ENCODE results near the gene CEBPB. TPM values are rescaled to one million over a fixed set of nuclear protein-coding genes. Genes with fewer than 3 reads are reported as not detected.

Gene CEBPB
- total RNA-seq, 4 donors from 2014 or later: 202 to 524 (median 275) TPM

DNA sequence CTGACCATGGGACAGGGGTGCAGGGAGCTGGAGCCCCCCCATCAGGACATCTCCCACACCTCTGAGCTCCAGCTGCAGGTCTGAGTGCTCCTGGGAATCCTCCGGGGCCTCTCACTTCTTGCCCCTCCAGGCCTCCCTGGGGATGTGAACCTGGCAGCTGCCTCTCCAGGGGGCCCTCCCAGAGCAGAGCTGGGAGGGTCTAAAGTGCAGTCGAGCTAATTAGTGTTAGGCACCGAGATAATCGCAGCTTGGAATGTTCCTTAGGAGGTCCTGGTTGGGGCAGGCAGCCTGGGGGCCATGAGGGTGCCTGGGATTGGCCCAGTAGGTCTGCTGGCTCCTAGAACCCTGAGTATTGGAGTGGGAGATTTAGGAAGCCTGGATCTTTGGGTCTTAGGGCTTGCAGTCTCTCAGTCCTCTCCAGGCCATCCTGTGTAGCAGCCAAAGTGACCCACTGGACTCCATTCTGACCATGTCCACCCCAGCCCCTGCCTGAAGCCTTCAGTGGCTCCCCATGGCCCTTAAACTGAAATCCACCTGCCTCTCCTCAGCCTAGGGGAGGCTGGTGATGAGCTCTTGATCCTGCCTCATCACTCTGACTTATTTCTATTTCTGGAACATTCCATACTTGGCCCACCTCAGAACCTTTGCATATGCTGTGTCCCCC, 26.0 kb downstream of the CEBPB start:
- Histone ChIP-seq H3K9me3 (no peaks in the 10 kb centered on the region), H3K4me1 (peaks cover 0 to 33% (median 0%) of the 10 kb centered on the region in 4 donors), H3K27me3 (no peaks in the 10 kb centered on the region), H3K36me3 (no peaks in the 10 kb centered on the region), H3K27ac (no peak overlapping the region), H3K4me3 (no peak overlapping the region)
- WGBS, 2 donors: 50 to 64% methylated on average over 3 of the region's 4 CpGs
- DNase-seq (ENCODE audit: low spot score in 2 of 2): no peak
- TF ChIP-seq, protein P1, sequence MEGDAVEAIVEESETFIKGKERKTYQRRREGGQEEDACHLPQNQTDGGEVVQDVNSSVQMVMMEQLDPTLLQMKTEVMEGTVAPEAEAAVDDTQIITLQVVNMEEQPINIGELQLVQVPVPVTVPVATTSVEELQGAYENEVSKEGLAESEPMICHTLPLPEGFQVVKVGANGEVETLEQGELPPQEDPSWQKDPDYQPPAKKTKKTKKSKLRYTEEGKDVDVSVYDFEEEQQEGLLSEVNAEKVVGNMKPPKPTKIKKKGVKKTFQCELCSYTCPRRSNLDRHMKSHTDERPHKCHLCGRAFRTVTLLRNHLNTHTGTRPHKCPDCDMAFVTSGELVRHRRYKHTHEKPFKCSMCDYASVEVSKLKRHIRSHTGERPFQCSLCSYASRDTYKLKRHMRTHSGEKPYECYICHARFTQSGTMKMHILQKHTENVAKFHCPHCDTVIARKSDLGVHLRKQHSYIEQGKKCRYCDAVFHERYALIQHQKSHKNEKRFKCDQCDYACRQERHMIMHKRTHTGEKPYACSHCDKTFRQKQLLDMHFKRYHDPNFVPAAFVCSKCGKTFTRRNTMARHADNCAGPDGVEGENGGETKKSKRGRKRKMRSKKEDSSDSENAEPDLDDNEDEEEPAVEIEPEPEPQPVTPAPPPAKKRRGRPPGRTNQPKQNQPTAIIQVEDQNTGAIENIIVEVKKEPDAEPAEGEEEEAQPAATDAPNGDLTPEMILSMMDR (IDR thresholded peaks at IDR 0.05): no peak
- TF ChIP-seq POLR2A (IDR thresholded peaks at IDR 0.05): no peak
- no peak for TF ChIP-seq EP300 (IDR thresholded peaks at IDR 0.05)

DNA sequence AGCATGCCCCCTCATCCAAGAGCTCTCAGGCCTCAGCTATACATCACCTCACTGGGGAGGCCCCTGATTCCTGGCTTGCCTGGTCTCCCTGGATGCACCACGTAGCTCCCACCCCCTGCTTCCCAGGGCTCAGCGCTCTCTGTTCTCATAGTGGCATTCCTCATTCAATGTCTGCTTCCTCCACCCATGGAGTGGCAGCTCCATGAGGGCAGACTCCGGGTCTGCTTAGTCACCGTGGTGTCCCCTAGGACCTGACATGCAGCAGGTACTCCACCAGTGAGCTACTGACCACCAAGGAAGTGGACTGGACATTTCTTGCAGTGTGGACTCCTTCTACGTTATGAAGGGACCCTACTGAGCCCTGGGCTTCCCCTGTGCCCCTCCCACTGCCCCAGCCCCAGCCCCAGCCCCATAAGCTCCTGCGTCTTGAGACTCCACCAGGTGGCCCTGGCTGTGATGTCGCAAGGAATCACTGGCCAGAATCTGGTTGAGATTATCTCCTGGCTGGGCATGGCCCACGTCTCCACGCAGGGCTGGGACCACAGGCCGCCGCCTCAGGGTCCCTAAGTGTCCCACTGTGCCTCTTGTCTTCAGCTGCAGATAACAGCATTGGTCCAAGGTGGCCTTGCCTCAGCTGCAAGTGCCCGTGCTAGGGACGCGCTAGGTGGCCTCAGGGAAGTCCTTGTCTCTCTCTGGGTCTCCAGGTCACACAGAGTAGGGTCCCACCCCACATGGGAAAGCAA, 26.7 kb downstream of the CEBPB start:
- Histone ChIP-seq H3K4me1 (peaks cover 0 to 40% (median 0%) of the 10 kb centered on the region in 4 donors), H3K36me3 (no peaks in the 10 kb centered on the region), H3K4me3 (no peak overlapping the region), H3K9me3 (no peaks in the 10 kb centered on the region), H3K27ac (no peak overlapping the region), H3K27me3 (no peaks in the 10 kb centered on the region)
- WGBS, 2 donors: 93 to 95% methylated on average over 7 to 14 of the region's 14 CpGs
- DNase-seq (ENCODE audit: low spot score in 2 of 2): no peak
- TF ChIP-seq EP300 (IDR thresholded peaks at IDR 0.05) (no peak), POLR2A (IDR thresholded peaks at IDR 0.05) (no peak)
- TF ChIP-seq, protein P1 (IDR thresholded peaks at IDR 0.05): no peak

DNA sequence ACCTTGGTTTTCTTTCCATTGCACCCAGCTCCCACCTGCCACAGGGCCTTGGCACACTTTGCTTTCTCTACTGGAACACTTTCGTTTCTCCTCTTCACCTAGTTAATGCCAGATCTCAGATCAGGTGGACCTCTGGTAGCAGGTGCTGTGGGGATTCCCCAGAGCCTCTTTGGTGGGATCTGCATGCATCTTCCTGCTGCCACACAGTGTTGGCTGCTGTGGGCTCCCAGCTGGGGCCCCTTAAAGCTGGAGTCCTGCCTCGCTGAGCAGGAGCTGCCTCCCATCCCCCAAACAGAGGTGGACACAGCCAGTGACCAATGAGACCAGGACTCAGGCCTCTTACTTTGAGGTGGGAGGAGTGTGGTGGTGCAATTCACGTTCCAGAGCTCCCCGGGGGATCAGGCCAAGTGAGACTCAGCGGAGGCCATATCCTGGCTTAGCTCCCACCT, 28.4 kb downstream of the CEBPB start:
- Histone ChIP-seq H3K4me1 (peaks cover 0 to 56% (median 0%) of the 10 kb centered on the region in 4 donors), H3K4me3 (no peak overlapping the region), H3K27ac (no peak overlapping the region), H3K9me3 (peaks cover 0 to under 1% (median 0%) of the 10 kb centered on the region in 4 donors), H3K27me3 (no peaks in the 10 kb centered on the region), H3K36me3 (no peaks in the 10 kb centered on the region)
- TF ChIP-seq EP300 (IDR thresholded peaks at IDR 0.05) (no peak), POLR2A (IDR thresholded peaks at IDR 0.05) (no peak)
- TF ChIP-seq, protein P1 (IDR thresholded peaks at IDR 0.05): no peak
- DNase-seq (ENCODE audit: low spot score in 2 of 2): no peak
- WGBS, 2 donors: 62 to 63% methylated on average over 4 to 5 of the region's 5 CpGs

DNA sequence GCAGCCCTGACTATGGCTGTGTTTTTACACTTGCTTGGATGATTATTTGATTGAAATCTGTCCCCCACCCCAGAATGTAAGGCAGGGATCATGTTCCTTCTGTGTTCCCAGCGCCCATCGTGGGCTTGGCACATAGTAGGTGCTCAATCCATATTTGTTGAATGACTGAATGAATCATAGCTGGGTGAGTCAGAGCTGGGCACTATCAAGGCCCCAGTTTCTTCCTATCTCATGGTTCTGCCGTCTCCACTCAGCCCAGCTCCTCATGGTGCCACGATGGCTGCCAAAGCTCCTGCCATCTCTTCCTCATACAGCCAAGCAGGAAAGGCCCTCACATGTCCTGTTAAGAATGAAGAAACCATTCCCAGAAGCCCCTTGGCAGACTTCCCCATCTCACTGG, 29.0 kb downstream of the CEBPB start:
- 68 to 71% methylated on average over 4 of the region's 4 CpGs for WGBS, 2 donors
- no peak overlapping the region for H3K4me3 ChIP-seq

More for the DNA sequence above, 29.0 kb downstream of the CEBPB start:
- H3K4me1 ChIP-seq: peaks cover 0 to 62% (median 0%) of the 10 kb centered on the region in 4 donors
- H3K27me3 ChIP-seq: no peaks in the 10 kb centered on the region
- H3K36me3 ChIP-seq: no peaks in the 10 kb centered on the region
- peak overlapping the region in 1 of 4 donors; percentile 89 for H3K27ac ChIP-seq
- H3K9me3 ChIP-seq: peaks cover 0 to 5% (median 0%) of the 10 kb centered on the region in 4 donors
- no peak for DNase-seq (ENCODE audit: low spot score in 2 of 2)
- no peak for TF ChIP-seq EP300 (IDR thresholded peaks at IDR 0.05)
- TF ChIP-seq POLR2A (IDR thresholded peaks at IDR 0.05): no peak
- TF ChIP-seq, protein P1 (IDR thresholded peaks at IDR 0.05): no peak

Data from tibial nerve (tissue), 4 donors.